Prostate gland (tissue), 2 donors: ENCODE results near the gene LENG9. TPM values are rescaled to one million over a fixed set of nuclear protein-coding genes. Genes with fewer than 3 reads are reported as not detected.
A peak's percentile ranks its signal among the peaks of the same experiment; 100 is the strongest.
"Not testable (repeated sequence)": the region's sequence is repeated elsewhere in the genome, so short reads cannot be mapped to it uniquely, and the experiment has no call there.

Experiments
- DNase-seq: peaks from one replicate; pipeline ENCODE4 v3.0.0-alpha.2; 2019; ENCODE audit warnings: low spot score
- H3K27ac ChIP-seq, 2 donors: fragments of 200-600 bp; sonication (generic); 2 replicates each; pipeline ENCODE4 v1.5.1; 2017 to 2019
- H3K27me3 ChIP-seq: fragments of 200-600 bp; sonication (generic); replicated peaks from 2 replicates; pipeline ENCODE4 v1.5.1; 2019; ENCODE audit not compliant: insufficient read depth
- H3K36me3 ChIP-seq, 2 donors: fragments of 200-600 bp; sonication (generic); 1 replicate in 1 of 2; 2 replicates in 1 of 2; pipeline versions ENCODE4 v1.5.1 to v1.8.1; 2017 to 2019
- H3K4me1 ChIP-seq: fragments of 200-600 bp; sonication (generic); replicated peaks from 2 replicates; pipeline ENCODE4 v1.5.1; 2019
- H3K4me3 ChIP-seq, 2 donors: fragments of 200-600 bp; sonication (generic); 2 replicates each; pipeline ENCODE4 v1.5.1; 2017 to 2019
- H3K9me3 ChIP-seq: fragments of 200-600 bp; sonication (generic); 2 replicates; pipeline ENCODE4 v1.5.1; 2017
- CTCF ChIP-seq, 4 experiments: fragments of 200-600 bp in 2 of 4; fragments of 450-650 bp in 2 of 4; sonication (generic) in 2 of 4; IDR thresholded peaks; 1 replicate in 3 of 4; 2 replicates in 1 of 4; pipeline ENCODE4 v1.5.1; 2016 to 2019; ENCODE audit warnings: antibody characterized with exemption in 4 of 4, mild to moderate bottlenecking in 2 of 4, moderate library complexity in 2 of 4
- POLR2A ChIP-seq: fragments of 450-650 bp; IDR thresholded peaks from one replicate; pipeline ENCODE4 v1.6.1; 2016; ENCODE audit warnings: antibody characterized with exemption, mild to moderate bottlenecking
- POLR2AphosphoS5 ChIP-seq: sonication (generic); formaldehyde crosslinking; IDR thresholded peaks from one replicate; pipeline ENCODE4 v1.6.1; 2017; ENCODE audit warnings: antibody characterized with exemption
- WGBS: methylation state at CpG from one replicate; pipeline ENCODE4 v1.1.5; 2018; 5-methylcytosine and 5-hydroxymethylcytosine counted together
- intact Hi-C: fragments of 100-400 bp; cut with DNase I; formaldehyde crosslinking; loops from one replicate; pipeline ENCODE4 v1.14.2; 2022
- total RNA-seq, 2 donors: library from RNA; depleted of rRNA; stranded (reverse); fragments of >200 nt; gene quantifications; one replicate each; pipeline ENCODE4 v1.1.0, GENCODE V29; 2016

LENG9 gene
- 10 to 100 TPM; 18.6 to 22.2 TPM for total RNA-seq

GRCh38 chr19:54463531-54464043 lies at the start of gene LENG9:
Gene LENG9, minus strand, starts transcription at chr19:54463778. Its CDS starts 252 bp downstream, at chr19:54463526.
- WGBS: under 1% methylated on average over 41 of the region's 41 CpGs
- intact Hi-C loops: no loop called here
- Histone ChIP-seq H3K27ac (peak within 1 kb of the TSS; percentile 97 to 98), H3K36me3 (peaks cover 4 to 6% of the 10 kb centered on the region in 2 donors), H3K4me1 (peaks cover 6% of the 10 kb centered on the region), H3K4me3 (peak within 1 kb of the TSS; percentile 50 to 83), H3K9me3 (no peaks in the 10 kb centered on the region), H3K27me3 (no peaks in the 10 kb centered on the region)
- DNase-seq: peak; percentile 100
- TF ChIP-seq POLR2A: peak; percentile 98
- TF ChIP-seq POLR2AphosphoS5: peak; percentile 92
- TF ChIP-seq CTCF (IDR thresholded peaks at IDR 0.05): no peak

- H3K4me1 ChIP-seq, H3K27me3 ChIP-seq, intact Hi-C loops, H3K9me3 ChIP-seq, H3K27ac ChIP-seq, H3K36me3 ChIP-seq, H3K4me3 ChIP-seq, DNase-seq: not testable (repeated sequence)
- 33% methylated on average over 2 of the region's 21 CpGs for WGBS
Measured at GRCh38 chr19:54509200-54509940, 45.8 kb upstream of the LENG9 start.

GRCh38 chr19:54508487-54508886 lies 44.9 kb upstream of the LENG9 start:
- H3K27ac ChIP-seq, H3K9me3 ChIP-seq, H3K4me1 ChIP-seq, H3K27me3 ChIP-seq, intact Hi-C loops, DNase-seq, H3K4me3 ChIP-seq, H3K36me3 ChIP-seq: not testable (repeated sequence)
- no CpG with 5 or more reads among the region's 3 CpGs for WGBS

- Histone ChIP-seq H3K4me3 (no peak overlapping the region), H3K9me3 (no peaks in the 10 kb centered on the region), H3K4me1 (no peaks in the 10 kb centered on the region), H3K36me3 (no peaks in the 10 kb centered on the region), H3K27ac (no peak overlapping the region), H3K27me3 (no peaks in the 10 kb centered on the region)
- intact Hi-C loops: no loop called here
- WGBS: 53% methylated on average over 12 of the region's 12 CpGs
- TF ChIP-seq POLR2AphosphoS5 (no peak), CTCF (IDR thresholded peaks at IDR 0.05) (no peak), POLR2A (no peak)
- no peak for DNase-seq
Measured at GRCh38 chr19:54507824-54508223, 44.2 kb upstream of the LENG9 start.

- 72% methylated on average over 10 of the region's 15 CpGs for WGBS
- H3K27ac ChIP-seq, H3K36me3 ChIP-seq, intact Hi-C loops, H3K4me1 ChIP-seq, DNase-seq, H3K27me3 ChIP-seq, H3K4me3 ChIP-seq, H3K9me3 ChIP-seq: not testable (repeated sequence)
Measured at GRCh38 chr19:54507038-54507717, 43.6 kb upstream of the LENG9 start.

GRCh38 chr19:54506079-54506478 lies 42.5 kb upstream of the LENG9 start:
- 72% methylated on average over 10 of the region's 10 CpGs for WGBS
- no peaks in the 10 kb centered on the region for H3K4me1 ChIP-seq

GRCh38 chr19:54505542-54505941 lies 42.0 kb upstream of the LENG9 start:
- H3K9me3 ChIP-seq, H3K27me3 ChIP-seq, H3K4me1 ChIP-seq, H3K27ac ChIP-seq, H3K36me3 ChIP-seq, DNase-seq, H3K4me3 ChIP-seq, intact Hi-C loops: not testable (repeated sequence)
- WGBS: 75% methylated on average over 4 of the region's 4 CpGs

More at GRCh38 chr19:54506079-54506478, 42.5 kb upstream of the LENG9 start:
- intact Hi-C loops: no loop called here
- TF ChIP-seq POLR2A (no peak), POLR2AphosphoS5 (no peak), CTCF (IDR thresholded peaks at IDR 0.05) (no peak)
- Histone ChIP-seq H3K36me3 (no peaks in the 10 kb centered on the region), H3K4me3 (no peak overlapping the region), H3K27ac (no peak overlapping the region), H3K27me3 (no peaks in the 10 kb centered on the region), H3K9me3 (no peaks in the 10 kb centered on the region)
- DNase-seq: no peak
